Panc1 (cell line): Measurements from ENCODE around the gene SLC13A5. TPM values are rescaled to one million over a fixed set of nuclear protein-coding genes. Genes with fewer than 3 reads are reported as not detected.
A peak's percentile ranks its signal among the peaks of the same experiment; 100 is the strongest.

ENCODE experiments used
- ATAC-seq: fragments of 200-7000 bp; cut with Tn5 transposase; 2 replicates; pipeline ENCODE4 v1.9.1; 2020; ENCODE audit warnings: mild to moderate bottlenecking, moderate library complexity
- BruUV-seq: library from RNA; stranded (reverse); fragments of 400-500 nt; replicated peaks from 2 replicates; lab custom pipeline; 2021; lab: Mats Ljungman, UMichigan
- CTCF ChIA-PET: fragments of 300-600 bp; sonication (Branson Sonifier 250); formaldehyde crosslinking; loops from one replicate; lab custom pipeline; 2022; ENCODE audit warnings: antibody characterized with exemption; lab: Charles Lee
- POLR2A ChIA-PET: fragments of 300-600 bp; sonication (Branson Sonifier 250); formaldehyde crosslinking; loops from one replicate; lab custom pipeline; 2022; ENCODE audit warnings: antibody characterized with exemption; lab: Charles Lee
- DNase-seq: peaks from one replicate; pipeline ENCODE4 v3.0.0-alpha.2; 2010; ENCODE audit warnings: low read depth, low spot score
- H3K27ac ChIP-seq: 2 replicates; pipeline ENCODE4 v1.5.1; 2011; ENCODE audit warnings: mild to moderate bottlenecking, low read length, inconsistent platforms
- H3K27me3 ChIP-seq: fragments of 200-500 bp; sonication (Bioruptor generic); 2 replicates; pipeline ENCODE4 v1.6.0; 2014; ENCODE audit warnings: low read length, inconsistent platforms; ENCODE audit not compliant: control insufficient read depth, insufficient read depth
- H3K36me3 ChIP-seq: fragments of 200-500 bp; sonication (Bioruptor generic); 2 replicates; pipeline ENCODE4 v1.5.1; 2014; ENCODE audit warnings: inconsistent platforms, mild to moderate bottlenecking, low read length, moderate library complexity; ENCODE audit not compliant: control insufficient read depth, insufficient read depth
- H3K4me1 ChIP-seq: 2 replicates; pipeline ENCODE4 v1.5.1; 2011; ENCODE audit warnings: inconsistent platforms, mild to moderate bottlenecking, low read length, moderate library complexity; ENCODE audit not compliant: control insufficient read depth, insufficient read depth
- H3K4me3 ChIP-seq, 2 experiments: 2 replicates each; pipeline ENCODE4 v1.5.1; 2011 to 2012; ENCODE audit warnings: low read depth in 2 of 2, low read length in 2 of 2, mild to moderate bottlenecking in 2 of 2, inconsistent platforms in 1 of 2, moderate library complexity in 1 of 2
- H3K9me3 ChIP-seq: fragments of 200-500 bp; sonication (Bioruptor generic); 2 replicates; pipeline ENCODE4 v1.5.1; 2014; ENCODE audit warnings: low read depth, mild to moderate bottlenecking, inconsistent platforms, low read length, moderate library complexity; ENCODE audit not compliant: control insufficient read depth, insufficient read depth
- POLR2AphosphoS5 ChIP-seq: IDR thresholded peaks from 2 replicates; pipeline ENCODE4 v1.6.1; 2012; ENCODE audit warnings: mild to moderate bottlenecking, low read depth, low read length, moderate library complexity
- SIN3A ChIP-seq: IDR thresholded peaks from 2 replicates; pipeline ENCODE4 v1.6.1; 2012; ENCODE audit warnings: low read depth, mild to moderate bottlenecking, low read length, moderate library complexity, borderline replicate concordance; ENCODE audit not compliant: insufficient read depth
- TCF7L2 ChIP-seq: IDR thresholded peaks from 2 replicates; pipeline ENCODE4 v1.6.1; 2011; ENCODE audit warnings: mild to moderate bottlenecking, low read depth, low read length, inconsistent platforms
- in situ Hi-C: cut with HindIII; loops from 2 replicates; pipeline ENCODE4 v1.10.0; 2016; ENCODE audit warnings: low sequenced_read_pairs, low pct_unique_long_range_greater_than_20kb
- intact Hi-C: fragments of 100-400 bp; cut with micrococcal nuclease; formaldehyde crosslinking; loops from one replicate; pipeline ENCODE4 v1.10.0; 2022; ENCODE audit not compliant: unreplicated experiment
- total RNA-seq: library from RNA; stranded (reverse); gene quantifications from one replicate; pipeline ENCODE4 v1.2.1, GENCODE V29; 2021; ENCODE audit not compliant: unreplicated experiment
- TF ChIP-seq, protein P1 (sequence below), 2 experiments: IDR thresholded peaks; 2 replicates each; pipeline ENCODE4 v1.6.1; 2011 to 2012; ENCODE audit warnings: low read depth in 2 of 2, control low read depth in 1 of 2, low read length in 1 of 2, mild to moderate bottlenecking in 1 of 2, moderate library complexity in 1 of 2; ENCODE audit not compliant: insufficient read depth in 1 of 2
- TF ChIP-seq, protein P2 (sequence below): fragments of 450-650 bp; IDR thresholded peaks from 2 replicates; pipeline ENCODE4 v1.5.1; 2017; ENCODE audit warnings: mild to moderate bottlenecking

The SLC13A5 gene
- total RNA-seq, 1 experiment from 2014 or later = 0.26 TPM

DNA sequence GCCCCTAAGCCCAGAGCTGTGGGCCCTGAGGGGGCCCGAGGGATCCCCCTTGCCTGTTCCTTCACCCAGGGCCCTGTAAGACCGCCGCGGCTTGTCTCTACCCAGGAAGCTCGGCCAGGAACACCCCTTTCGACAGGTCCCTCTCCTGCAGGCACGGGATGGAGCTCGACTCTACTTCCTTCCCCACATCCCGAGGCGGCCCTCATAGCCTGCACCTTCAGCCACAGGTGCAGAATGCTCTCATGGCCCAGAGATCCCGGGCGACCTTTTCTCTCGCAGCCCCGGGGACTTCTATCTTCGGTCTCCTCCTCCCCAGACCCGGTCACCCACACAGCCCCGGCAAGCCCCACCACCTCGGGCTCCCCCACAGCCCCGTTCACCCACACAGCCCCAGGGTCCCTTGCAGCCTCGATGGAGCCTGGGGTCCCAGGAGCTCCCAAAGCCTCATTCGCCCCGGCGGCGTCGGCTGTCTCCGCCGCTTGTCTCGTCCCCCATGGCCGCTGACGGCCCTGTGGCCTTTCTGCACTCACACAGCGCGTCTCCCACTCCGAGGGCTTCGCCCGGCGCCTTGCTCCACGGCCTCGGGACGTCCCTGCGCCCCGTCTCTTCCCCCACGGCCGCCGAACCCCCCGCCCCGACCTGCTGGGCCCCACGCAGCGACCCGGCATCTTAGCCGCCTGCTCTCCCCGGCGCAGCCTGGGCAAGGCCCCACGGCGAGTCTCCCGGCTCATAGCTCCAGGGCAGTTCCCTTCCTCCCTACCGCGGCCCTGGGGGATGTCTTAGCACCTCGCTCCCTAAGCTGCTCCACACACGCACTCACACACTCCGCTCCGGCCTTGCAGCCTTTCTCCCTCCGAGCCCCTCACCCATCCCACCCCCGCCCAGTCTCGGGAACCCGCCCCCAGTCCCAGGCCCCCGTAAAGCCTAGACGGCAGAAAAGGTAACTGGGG is 73.3 kb downstream of the SLC13A5 start:
- H3K9me3 ChIP-seq = no peaks in the 10 kb centered on the region
- intact Hi-C loops = no loop called here
- H3K27me3 ChIP-seq = no peaks in the 10 kb centered on the region
- no TSS peak for BruUV-seq
- peaks cover 17% of the 10 kb centered on the region for H3K36me3 ChIP-seq
- peak overlapping the region; percentile 91 to 94 for H3K4me3 ChIP-seq
- DNase-seq (no peak), ATAC-seq (peak; percentile 43)
- TF ChIP-seq TCF7L2 (no peak), SIN3A (no peak), POLR2AphosphoS5 (no peak)
- TF ChIP-seq, protein P1, sequence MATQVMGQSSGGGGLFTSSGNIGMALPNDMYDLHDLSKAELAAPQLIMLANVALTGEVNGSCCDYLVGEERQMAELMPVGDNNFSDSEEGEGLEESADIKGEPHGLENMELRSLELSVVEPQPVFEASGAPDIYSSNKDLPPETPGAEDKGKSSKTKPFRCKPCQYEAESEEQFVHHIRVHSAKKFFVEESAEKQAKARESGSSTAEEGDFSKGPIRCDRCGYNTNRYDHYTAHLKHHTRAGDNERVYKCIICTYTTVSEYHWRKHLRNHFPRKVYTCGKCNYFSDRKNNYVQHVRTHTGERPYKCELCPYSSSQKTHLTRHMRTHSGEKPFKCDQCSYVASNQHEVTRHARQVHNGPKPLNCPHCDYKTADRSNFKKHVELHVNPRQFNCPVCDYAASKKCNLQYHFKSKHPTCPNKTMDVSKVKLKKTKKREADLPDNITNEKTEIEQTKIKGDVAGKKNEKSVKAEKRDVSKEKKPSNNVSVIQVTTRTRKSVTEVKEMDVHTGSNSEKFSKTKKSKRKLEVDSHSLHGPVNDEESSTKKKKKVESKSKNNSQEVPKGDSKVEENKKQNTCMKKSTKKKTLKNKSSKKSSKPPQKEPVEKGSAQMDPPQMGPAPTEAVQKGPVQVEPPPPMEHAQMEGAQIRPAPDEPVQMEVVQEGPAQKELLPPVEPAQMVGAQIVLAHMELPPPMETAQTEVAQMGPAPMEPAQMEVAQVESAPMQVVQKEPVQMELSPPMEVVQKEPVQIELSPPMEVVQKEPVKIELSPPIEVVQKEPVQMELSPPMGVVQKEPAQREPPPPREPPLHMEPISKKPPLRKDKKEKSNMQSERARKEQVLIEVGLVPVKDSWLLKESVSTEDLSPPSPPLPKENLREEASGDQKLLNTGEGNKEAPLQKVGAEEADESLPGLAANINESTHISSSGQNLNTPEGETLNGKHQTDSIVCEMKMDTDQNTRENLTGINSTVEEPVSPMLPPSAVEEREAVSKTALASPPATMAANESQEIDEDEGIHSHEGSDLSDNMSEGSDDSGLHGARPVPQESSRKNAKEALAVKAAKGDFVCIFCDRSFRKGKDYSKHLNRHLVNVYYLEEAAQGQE (IDR thresholded peaks at IDR 0.05; ENCODE audit: insufficient read depth in 1 of 2, low read depth in 2 of 2, low read length in 1 of 2) = no peak
- TF ChIP-seq, protein P2, sequence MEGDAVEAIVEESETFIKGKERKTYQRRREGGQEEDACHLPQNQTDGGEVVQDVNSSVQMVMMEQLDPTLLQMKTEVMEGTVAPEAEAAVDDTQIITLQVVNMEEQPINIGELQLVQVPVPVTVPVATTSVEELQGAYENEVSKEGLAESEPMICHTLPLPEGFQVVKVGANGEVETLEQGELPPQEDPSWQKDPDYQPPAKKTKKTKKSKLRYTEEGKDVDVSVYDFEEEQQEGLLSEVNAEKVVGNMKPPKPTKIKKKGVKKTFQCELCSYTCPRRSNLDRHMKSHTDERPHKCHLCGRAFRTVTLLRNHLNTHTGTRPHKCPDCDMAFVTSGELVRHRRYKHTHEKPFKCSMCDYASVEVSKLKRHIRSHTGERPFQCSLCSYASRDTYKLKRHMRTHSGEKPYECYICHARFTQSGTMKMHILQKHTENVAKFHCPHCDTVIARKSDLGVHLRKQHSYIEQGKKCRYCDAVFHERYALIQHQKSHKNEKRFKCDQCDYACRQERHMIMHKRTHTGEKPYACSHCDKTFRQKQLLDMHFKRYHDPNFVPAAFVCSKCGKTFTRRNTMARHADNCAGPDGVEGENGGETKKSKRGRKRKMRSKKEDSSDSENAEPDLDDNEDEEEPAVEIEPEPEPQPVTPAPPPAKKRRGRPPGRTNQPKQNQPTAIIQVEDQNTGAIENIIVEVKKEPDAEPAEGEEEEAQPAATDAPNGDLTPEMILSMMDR = no peak
- peaks cover 17% of the 10 kb centered on the region for H3K4me1 ChIP-seq
- POLR2A ChIA-PET = interaction anchor here (0.6 to 0.7 kb wide), 2 partner anchors 10 to 21 kb away, joined by 3 to 4 read pairs; no protein-coding TSS in a partner anchor
- CTCF ChIA-PET = no interaction called here
- H3K27ac ChIP-seq = peak overlapping the region; percentile 93
- in situ Hi-C loops = no loop called here

- H3K4me1 ChIP-seq = peaks cover 17% of the 10 kb centered on the region
- BruUV-seq = no TSS peak
- TF ChIP-seq POLR2AphosphoS5 = no peak
- TF ChIP-seq TCF7L2 = no peak
- TF ChIP-seq SIN3A = no peak
- TF ChIP-seq, protein P2 = no peak
- TF ChIP-seq, protein P1 (IDR thresholded peaks at IDR 0.05; ENCODE audit: insufficient read depth in 1 of 2, low read depth in 2 of 2, low read length in 1 of 2) = no peak
- peaks cover 20% of the 10 kb centered on the region for H3K36me3 ChIP-seq
- DNase-seq (no peak), ATAC-seq (no peak)
- H3K9me3 ChIP-seq = no peaks in the 10 kb centered on the region
- in situ Hi-C loops = no loop called here
- intact Hi-C loops = no loop called here
- no peaks in the 10 kb centered on the region for H3K27me3 ChIP-seq
- CTCF ChIA-PET = no interaction called here
- POLR2A ChIA-PET = no interaction called here
- peak overlapping the region; percentile 91 to 94 for H3K4me3 ChIP-seq
- peak overlapping the region; percentile 68 for H3K27ac ChIP-seq
These were observed 74.1 kb downstream of the SLC13A5 start for GRCh38 chr17:6639014-6639585.
